Measurements from ENCODE around the gene GP1BB.
A peak's percentile ranks its signal among the peaks of the same experiment; 100 is the strongest.

The GP1BB gene

DNA sequence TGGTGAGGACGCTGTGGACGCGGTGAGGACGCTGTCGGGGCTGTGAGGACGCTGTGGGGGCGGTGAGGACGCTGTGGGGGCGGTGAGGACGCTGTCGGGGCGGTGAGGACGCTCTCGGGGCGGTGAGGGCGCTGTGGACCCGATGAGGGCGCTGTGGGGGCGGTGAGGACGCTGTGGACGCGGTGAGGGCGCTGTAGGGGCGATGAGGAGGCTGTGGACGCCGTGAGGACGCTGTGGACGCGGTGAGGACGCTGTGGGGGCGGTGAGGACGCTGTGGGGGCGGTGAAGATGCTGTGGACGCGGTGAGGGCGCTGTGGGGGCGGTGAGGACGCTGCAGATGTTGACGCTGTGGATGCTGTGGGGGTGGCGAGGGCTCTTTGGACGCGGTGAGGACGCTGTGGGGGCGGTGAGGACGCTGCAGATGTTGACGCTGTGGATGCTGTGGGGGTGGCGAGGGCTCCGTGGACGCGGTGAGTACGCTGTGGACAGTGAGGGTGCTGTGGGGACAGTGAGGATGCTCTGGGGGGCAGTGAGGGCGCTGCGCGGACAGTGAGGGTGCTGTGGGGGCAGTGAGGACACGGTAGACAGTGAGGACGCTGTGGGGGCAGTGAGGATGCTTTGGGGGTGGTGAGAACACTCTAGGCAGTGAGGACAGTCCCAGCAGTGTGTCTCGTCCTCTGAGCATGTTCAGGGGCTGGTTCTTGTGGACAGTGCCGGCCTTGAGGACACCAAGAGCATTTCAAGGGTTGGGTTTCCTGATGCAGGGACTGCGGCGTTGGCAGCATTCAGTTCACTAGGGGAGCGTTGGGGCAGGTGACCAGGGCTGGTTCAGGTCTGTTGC, 4.2 kb downstream of the GP1BB start:
- no peak for DNase-seq

DNA sequence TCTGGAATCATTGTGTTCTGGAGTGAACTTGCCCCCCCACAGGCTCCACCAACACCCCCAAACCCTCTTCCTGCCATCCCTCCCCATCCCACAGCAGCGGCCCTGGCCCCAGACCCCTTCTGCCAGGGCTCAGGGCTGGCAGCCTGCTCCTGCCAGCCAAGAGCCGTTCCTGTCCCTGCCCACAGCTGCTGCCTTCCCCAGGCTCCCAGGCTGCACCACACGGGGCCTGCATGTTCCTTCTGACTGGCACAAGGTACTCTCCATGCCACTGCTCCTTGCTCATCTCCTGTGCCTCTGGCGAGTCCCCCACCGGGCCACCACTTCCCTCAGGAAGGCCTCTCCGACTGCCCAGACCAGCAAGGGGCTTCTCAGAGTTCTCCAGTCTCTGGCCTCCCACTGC, 4.9 kb downstream of the GP1BB start:
- DNase-seq = no peak

DNA sequence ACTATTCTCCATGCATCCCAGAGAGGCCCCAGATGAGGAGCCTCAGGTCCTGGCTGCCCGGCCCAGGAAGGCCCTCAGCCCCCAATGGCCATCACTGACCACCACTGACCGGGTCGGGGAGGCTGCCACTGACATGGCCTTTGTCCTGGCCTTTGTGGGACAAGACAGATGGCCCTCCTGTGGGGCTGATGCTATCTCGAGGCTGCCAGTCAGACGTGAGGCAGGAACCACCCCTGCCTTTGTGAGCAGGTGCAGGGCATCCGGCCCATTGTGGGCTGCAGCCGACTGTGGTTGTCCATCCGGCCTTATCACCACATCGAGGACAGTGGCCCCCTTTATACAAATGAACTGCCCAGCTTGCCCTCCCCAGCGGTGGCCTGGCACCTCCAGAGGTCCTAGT, 5.5 kb downstream of the GP1BB start:
- DNase-seq = no peak

- DNase-seq = no peak
Observed at GRCh38 chr22:19729507-19729906, 6.2 kb downstream of the GP1BB start.

- no peak for DNase-seq
Observed at GRCh38 chr22:19730198-19730597, 6.9 kb downstream of the GP1BB start.

DNA sequence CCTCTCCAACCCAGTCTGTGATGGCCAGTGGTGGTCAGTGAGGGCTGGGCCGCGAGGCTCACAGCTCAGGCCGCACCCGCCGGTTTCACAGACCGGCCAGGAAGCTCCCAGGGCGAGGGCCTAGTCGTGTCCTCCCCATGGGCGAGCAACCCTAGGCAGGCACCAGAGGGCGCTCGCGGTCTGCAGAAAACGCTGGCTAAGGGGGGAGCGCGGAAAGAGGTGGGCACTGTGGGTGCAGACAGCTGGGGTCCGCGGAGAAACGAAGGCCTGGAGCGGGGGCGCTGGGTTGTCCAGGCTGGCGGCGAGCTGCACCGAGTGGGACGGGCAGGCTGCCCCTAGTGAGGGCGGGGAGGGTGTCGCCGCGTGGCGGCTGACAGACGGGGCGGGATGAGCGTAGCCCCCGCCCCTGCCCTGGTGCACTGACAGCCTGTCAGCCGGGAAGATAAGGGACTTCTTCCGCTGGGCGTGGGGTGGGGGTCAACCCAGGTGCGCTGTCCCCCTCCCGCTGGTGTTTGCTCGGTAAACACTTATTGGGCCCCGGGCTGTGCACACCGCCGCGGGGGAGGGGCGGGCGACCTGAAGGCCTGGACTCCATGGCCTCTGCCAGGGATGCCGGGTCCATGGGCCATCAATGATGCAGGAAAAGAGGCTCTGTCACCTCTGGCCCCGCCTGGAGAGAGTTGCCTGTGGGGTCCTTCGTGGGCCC, 7.5 kb downstream of the GP1BB start:
- peak; percentile 85 for DNase-seq

DNA sequence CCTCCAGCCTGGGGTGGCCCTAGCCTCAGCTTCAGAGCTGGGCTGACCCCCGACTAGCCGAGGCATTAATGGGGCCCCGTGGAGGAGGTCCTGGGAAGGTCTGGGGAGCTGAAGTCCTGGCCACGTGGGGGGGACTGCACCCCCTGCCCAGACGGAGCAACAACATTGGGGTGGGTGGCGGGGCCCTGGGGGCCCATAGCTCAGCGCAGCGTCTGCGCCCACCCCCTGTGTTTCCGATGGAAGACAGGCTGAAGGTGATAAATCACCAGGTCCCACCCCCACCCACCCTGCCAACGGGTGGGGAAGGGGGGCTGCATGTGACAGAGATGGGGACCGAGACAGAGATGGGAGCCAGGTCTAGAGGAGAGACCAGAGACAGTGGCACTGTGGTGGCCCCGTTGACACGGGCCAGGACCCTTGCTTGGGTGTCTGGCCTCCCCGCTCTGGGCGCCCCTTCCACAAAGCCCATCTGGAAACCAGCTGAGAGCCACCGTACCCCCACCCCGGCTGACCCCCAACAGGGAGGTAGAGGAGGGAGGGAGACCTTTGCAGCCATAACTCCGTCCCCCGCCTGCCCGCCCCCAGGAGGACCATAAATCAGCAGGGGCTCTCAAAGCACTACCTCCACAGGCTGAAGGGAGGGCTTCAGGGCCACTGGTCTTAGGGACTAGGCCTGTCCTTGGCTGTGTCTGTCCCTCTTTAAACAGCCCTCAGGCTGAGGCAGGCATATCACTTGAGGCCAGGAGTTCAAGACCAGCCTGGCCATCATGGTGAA, 8.2 kb downstream of the GP1BB start:
- no peak for DNase-seq

GRCh38 chr22:19732403-19733113, 9.2 kb downstream of the GP1BB start:
- DNase-seq = no peak

- DNase-seq = no peak
Observed at GRCh38 chr22:19733755-19734154, 10.4 kb downstream of the GP1BB start.

- no peak for DNase-seq
Observed at GRCh38 chr22:19734163-19734562, 10.8 kb downstream of the GP1BB start.

- DNase-seq = no peak
Observed at GRCh38 chr22:19734837-19735382, 11.6 kb downstream of the GP1BB start.

DNA sequence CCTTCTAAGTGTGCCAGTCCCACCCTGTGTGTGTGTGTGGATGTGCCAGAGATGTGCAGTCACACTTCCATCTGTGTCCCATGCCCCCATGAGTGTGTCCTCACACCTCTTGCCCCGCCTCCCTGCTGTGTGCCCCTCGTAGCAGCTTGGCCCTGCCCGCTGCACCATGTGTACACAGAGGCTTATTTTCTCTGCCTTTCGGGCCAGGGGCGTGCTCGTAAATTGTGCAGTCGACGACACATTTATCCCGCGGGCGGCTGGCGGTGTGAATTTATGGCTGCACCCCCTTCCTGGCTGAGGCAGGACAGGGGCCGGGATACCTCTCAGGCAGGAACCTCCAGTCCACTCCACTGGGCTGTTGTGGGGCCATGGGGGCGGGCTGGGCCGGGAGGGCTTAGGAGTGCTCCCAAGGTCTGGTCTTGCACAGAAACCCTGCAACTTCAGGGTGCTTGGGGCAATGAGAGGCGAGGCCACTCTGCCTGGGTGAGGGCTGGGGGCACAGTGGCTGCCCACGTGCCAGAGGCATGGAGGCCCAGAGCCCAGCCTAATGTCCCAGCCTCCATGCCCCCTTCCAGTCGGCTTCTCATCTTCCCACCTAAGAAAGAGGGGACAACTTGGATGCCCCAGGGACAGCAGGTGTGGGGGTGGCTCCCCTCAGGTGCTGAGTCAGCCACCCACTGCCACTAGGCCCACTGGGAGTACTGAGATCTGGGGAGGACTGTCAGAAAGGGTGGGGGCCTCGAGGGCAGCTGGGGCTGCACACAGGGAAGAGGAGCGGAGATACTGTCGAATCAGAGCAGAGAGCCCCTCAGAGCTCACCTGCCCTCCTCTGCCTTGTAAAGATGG, 12.5 kb downstream of the GP1BB start:
- no peak for DNase-seq

GRCh38 chr22:19737846-19738663, 14.7 kb downstream of the GP1BB start:
- no peak for DNase-seq

- no peak for DNase-seq
Observed at GRCh38 chr22:19738664-19739447, 15.5 kb downstream of the GP1BB start.

GRCh38 chr22:19739448-19739895, 16.1 kb downstream of the GP1BB start:
- no peak for DNase-seq

- no peak for DNase-seq
Observed at GRCh38 chr22:19739911-19740449, 16.6 kb downstream of the GP1BB start.

DNA sequence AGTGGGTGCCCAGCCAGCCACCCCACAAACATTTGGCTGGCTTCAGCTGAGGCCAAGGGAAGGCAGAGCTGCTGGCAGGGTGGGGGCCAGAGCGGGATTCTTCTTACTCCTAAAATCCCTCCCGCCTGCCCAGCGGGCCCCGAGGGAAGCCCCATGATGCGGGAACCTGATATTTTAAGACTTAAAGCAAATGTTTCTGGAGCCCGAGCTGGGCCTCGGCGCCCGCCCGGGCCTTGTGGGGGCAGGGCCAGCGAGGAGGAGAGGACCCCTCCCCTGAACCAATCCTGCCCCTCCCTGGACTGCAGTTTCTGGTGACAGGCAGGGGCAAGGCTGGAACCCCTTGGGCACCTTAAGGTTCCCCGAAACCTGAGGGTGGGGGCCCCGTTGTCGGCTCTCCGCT, 17.2 kb downstream of the GP1BB start:
- DNase-seq = no peak

DNA sequence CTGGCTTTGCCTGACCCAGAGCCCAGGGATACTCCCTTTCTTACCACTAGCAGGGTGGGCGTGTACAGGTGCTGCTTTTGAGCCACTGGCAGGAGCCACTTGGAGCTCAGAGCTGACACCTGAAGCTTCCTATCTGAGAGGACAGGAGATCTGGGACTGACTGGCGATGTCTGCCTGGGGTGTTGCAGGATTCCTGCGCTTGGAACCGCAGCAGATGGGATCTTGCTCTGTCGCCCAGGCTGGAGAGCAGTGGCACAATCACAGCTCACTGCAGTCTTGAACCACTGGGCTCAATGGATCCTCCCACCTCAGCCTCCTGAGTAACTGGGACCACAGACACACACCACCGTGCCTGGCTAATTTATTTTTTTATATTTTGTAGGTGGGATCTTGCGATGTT, 17.7 kb downstream of the GP1BB start:
- DNase-seq = no peak
